HG02852 (cell line): ENCODE results near the gene XCR1.

ENCODE experiments used
- ATAC-seq: cut with Tn5 transposase; IDR thresholded peaks from one replicate; pipeline ENCODE4 v1.9.1; 2021; ENCODE audit warnings: mild to moderate bottlenecking, moderate library complexity; ENCODE audit not compliant: unreplicated experiment

Gene XCR1

GRCh38 chr3:45984331-45985312 is 42.7 kb downstream of the XCR1 start:
- no peak for ATAC-seq

- ATAC-seq: no peak
Observed at GRCh38 chr3:45983770-45984169, 43.5 kb downstream of the XCR1 start.

GRCh38 chr3:45981346-45982074 is 45.8 kb downstream of the XCR1 start:
- ATAC-seq: no peak

GRCh38 chr3:45980819-45981218 is 46.5 kb downstream of the XCR1 start:
- ATAC-seq: no peak

- no peak for ATAC-seq
Observed at GRCh38 chr3:45980229-45980813, 47.0 kb downstream of the XCR1 start.

- ATAC-seq: no peak
Observed at GRCh38 chr3:45979378-45979777, 47.9 kb downstream of the XCR1 start.

- no peak for ATAC-seq
Observed at GRCh38 chr3:45978006-45978761, 49.1 kb downstream of the XCR1 start.

GRCh38 chr3:45976191-45977091 is 50.8 kb downstream of the XCR1 start:
- no peak for ATAC-seq

- no peak for ATAC-seq
Observed at GRCh38 chr3:45975686-45976085, 51.6 kb downstream of the XCR1 start.

GRCh38 chr3:45974686-45975085 is 52.6 kb downstream of the XCR1 start:
- ATAC-seq: no peak

- ATAC-seq: peak; percentile 55
Observed at GRCh38 chr3:45972534-45973402, 54.5 kb downstream of the XCR1 start.

GRCh38 chr3:45969953-45970352 is 57.3 kb downstream of the XCR1 start:
- no peak for ATAC-seq

- ATAC-seq: no peak
Observed at GRCh38 chr3:45969116-45969515, 58.2 kb downstream of the XCR1 start.

GRCh38 chr3:45968706-45969105 is 58.6 kb downstream of the XCR1 start:
- no peak for ATAC-seq

- ATAC-seq: no peak
Observed at GRCh38 chr3:45968149-45968548, 59.1 kb downstream of the XCR1 start.

GRCh38 chr3:45967724-45968123 is 59.6 kb downstream of the XCR1 start:
- no peak for ATAC-seq
